PC-3 (cell line): ENCODE results near the gene TRPM5. TPM values are rescaled to one million over a fixed set of nuclear protein-coding genes. Genes with fewer than 3 reads are reported as not detected.
A peak's percentile ranks its signal among the peaks of the same experiment; 100 is the strongest.

Experiments used
- ATAC-seq: fragments of 200-7000 bp; cut with Tn5 transposase; 2 replicates; pipeline ENCODE4 v1.9.1; 2020; ENCODE audit warnings: mild to moderate bottlenecking, moderate library complexity
- BruUV-seq: library from RNA; stranded (reverse); fragments of 400-500 nt; replicated peaks from 2 replicates; lab custom pipeline; 2021; lab: Mats Ljungman, UMichigan
- CTCF ChIA-PET: fragments of 300-600 bp; sonication (Branson Sonifier 250); formaldehyde crosslinking; loops from one replicate; lab custom pipeline; 2022; ENCODE audit warnings: antibody characterized with exemption; lab: Charles Lee
- POLR2A ChIA-PET: fragments of 300-600 bp; sonication (Branson Sonifier 250); formaldehyde crosslinking; loops from one replicate; lab custom pipeline; 2022; ENCODE audit warnings: antibody characterized with exemption; ENCODE audit not compliant: unreplicated experiment; lab: Charles Lee
- DNase-seq: peaks from one replicate; pipeline ENCODE4 v3.0.0-alpha.2; 2015
- H2AFZ ChIP-seq: fragments of 300-600 bp; sonication (generic); 2 replicates; pipeline ENCODE4 v1.6.0; 2016; ENCODE audit warnings: antibody characterized with exemption, low read length
- H3F3A ChIP-seq: fragments of 300-600 bp; sonication (generic); one replicate; pipeline ENCODE4 v1.6.0; 2017; ENCODE audit warnings: antibody characterized with exemption, low read length, control low read depth, mild to moderate bottlenecking; ENCODE audit not compliant: unreplicated experiment
- H3K27ac ChIP-seq: fragments of 300-600 bp; sonication (generic); 2 replicates; pipeline ENCODE4 v1.5.1; 2016; ENCODE audit warnings: mild to moderate bottlenecking, low read length
- H3K27me3 ChIP-seq: fragments of 300-600 bp; sonication (generic); 2 replicates; pipeline ENCODE4 v1.6.1; 2016; ENCODE audit warnings: low read length, mixed read lengths
- H3K36me3 ChIP-seq: fragments of 300-600 bp; sonication (generic); 2 replicates; pipeline ENCODE4 v1.6.1; 2016; ENCODE audit warnings: low read depth, mixed run types, low read length, mixed read lengths
- H3K4me1 ChIP-seq: fragments of 300-600 bp; sonication (generic); 2 replicates; pipeline ENCODE4 v1.5.1; 2016; ENCODE audit warnings: low read length; ENCODE audit not compliant: insufficient read depth
- H3K4me2 ChIP-seq: fragments of 300-600 bp; sonication (generic); 2 replicates; pipeline ENCODE4 v1.6.0; 2016; ENCODE audit warnings: low read length
- H3K4me3 ChIP-seq: fragments of 300-600 bp; sonication (generic); 2 replicates; pipeline ENCODE4 v1.5.1; 2016; ENCODE audit warnings: mild to moderate bottlenecking, low read length, mixed read lengths
- H3K79me2 ChIP-seq: fragments of 300-600 bp; sonication (generic); 2 replicates; pipeline ENCODE4 v1.6.1; 2017; ENCODE audit warnings: low read length, mixed read lengths
- H3K9ac ChIP-seq: fragments of 300-600 bp; sonication (generic); 2 replicates; pipeline ENCODE4 v1.6.0; 2016; ENCODE audit warnings: mild to moderate bottlenecking, low read length
- H3K9me2 ChIP-seq: fragments of 300-600 bp; sonication (generic); replicated peaks from 2 replicates; pipeline ENCODE4 v1.6.1; 2016; ENCODE audit warnings: mixed run types, low read length, mixed read lengths
- H3K9me3 ChIP-seq: fragments of 300-600 bp; sonication (generic); 2 replicates; pipeline ENCODE4 v1.6.1; 2016; ENCODE audit warnings: low read length, mixed read lengths
- H4K20me1 ChIP-seq: fragments of 300-600 bp; sonication (generic); 2 replicates; pipeline ENCODE4 v1.6.1; 2016; ENCODE audit warnings: low read length, mixed read lengths
- EZH2 ChIP-seq: fragments of 300-600 bp; sonication (generic); IDR thresholded peaks from one replicate; pipeline ENCODE4 v1.6.1; 2017; ENCODE audit warnings: antibody characterized with exemption, mild to moderate bottlenecking, low read length; ENCODE audit not compliant: unreplicated experiment
- EZH2phosphoT487 ChIP-seq: fragments of 300-600 bp; sonication (generic); IDR thresholded peaks from 2 replicates; pipeline ENCODE4 v1.6.1; 2018; ENCODE audit warnings: mild to moderate bottlenecking, antibody characterized with exemption, low read length, borderline replicate concordance
- intact Hi-C: fragments of 100-400 bp; cut with micrococcal nuclease; formaldehyde crosslinking; loops from 2 replicates; pipeline ENCODE4 v1.9.0; 2023
- total RNA-seq: library from RNA; depleted of rRNA; stranded (reverse); fragments of >200 nt; gene quantifications from 2 replicates; pipeline ENCODE4 v1.2.3, GENCODE V29; 2014
- TF ChIP-seq, protein P1 (sequence below): fragments of 300-600 bp; sonication (generic); conservative IDR thresholded peaks from 2 replicates; pipeline ENCODE4 v1.5.1; 2017; ENCODE audit warnings: antibody characterized with exemption, low read depth, mild to moderate bottlenecking, low read length

Gene TRPM5
- total RNA-seq, 1 experiment from 2014 or later, result not detected

DNA sequence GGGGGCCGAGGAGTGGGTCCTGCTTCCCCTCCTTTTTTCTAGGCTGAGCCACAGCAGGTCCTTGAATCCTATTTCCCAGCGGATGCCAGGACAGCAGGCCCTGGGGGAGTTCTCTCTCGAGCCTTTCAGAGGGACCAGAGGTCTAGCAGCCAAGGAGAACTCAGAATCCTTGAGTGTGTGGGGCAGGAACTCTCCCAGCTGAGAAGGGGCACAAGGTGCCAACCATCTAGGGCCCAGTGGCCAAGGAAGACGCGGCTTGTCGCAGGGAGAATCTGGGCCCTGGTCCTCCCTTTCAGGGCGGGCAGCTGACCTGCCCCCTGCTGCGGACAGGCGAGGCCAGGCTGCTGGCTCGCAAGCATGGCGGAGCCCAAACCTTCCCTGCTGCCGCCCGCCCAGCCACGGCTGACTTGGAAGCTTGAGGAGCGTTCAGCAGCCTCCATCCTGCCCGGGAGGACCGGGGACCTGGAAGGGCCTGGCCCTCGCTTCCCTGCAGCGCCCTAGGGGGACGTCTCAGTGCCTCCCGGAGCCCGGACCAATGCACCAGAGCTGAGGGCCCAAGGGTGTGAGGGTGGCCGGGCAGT lies 44.7 kb downstream of the TRPM5 start:
- peak overlapping the region; percentile 85 for H3K27ac ChIP-seq
- H3K9me3 ChIP-seq, result no peaks in the 10 kb centered on the region
- peaks cover 31% of the 10 kb centered on the region for H3K79me2 ChIP-seq
- no peaks in the 10 kb centered on the region for H3F3A ChIP-seq
- peaks cover 5% of the 10 kb centered on the region; the same call in 1 of the 2 replicates for H3K36me3 ChIP-seq
- peak overlapping the region; percentile 87 for H3K4me3 ChIP-seq
- no peak for TF ChIP-seq EZH2
- TF ChIP-seq EZH2phosphoT487, result no peak
- TF ChIP-seq, protein P1, sequence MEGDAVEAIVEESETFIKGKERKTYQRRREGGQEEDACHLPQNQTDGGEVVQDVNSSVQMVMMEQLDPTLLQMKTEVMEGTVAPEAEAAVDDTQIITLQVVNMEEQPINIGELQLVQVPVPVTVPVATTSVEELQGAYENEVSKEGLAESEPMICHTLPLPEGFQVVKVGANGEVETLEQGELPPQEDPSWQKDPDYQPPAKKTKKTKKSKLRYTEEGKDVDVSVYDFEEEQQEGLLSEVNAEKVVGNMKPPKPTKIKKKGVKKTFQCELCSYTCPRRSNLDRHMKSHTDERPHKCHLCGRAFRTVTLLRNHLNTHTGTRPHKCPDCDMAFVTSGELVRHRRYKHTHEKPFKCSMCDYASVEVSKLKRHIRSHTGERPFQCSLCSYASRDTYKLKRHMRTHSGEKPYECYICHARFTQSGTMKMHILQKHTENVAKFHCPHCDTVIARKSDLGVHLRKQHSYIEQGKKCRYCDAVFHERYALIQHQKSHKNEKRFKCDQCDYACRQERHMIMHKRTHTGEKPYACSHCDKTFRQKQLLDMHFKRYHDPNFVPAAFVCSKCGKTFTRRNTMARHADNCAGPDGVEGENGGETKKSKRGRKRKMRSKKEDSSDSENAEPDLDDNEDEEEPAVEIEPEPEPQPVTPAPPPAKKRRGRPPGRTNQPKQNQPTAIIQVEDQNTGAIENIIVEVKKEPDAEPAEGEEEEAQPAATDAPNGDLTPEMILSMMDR, result no peak
- ChIA-PET POLR2A (no interaction called here), CTCF (interaction anchor here (1.3 kb wide), 1 partner anchor 20 kb away, joined by 21 read pairs; no protein-coding TSS in a partner anchor)
- ATAC-seq (peak; percentile 4), DNase-seq (no peak)
- no TSS peak for BruUV-seq
- H3K9ac ChIP-seq, result peak overlapping the region; percentile 98
- H3K27me3 ChIP-seq, result no peaks in the 10 kb centered on the region
- H2AFZ ChIP-seq, result peak overlapping the region; percentile 70
- H3K4me1 ChIP-seq, result peaks cover 11% of the 10 kb centered on the region
- H3K4me2 ChIP-seq, result peak overlapping the region; percentile 99
- no peaks in the 10 kb centered on the region for H3K9me2 ChIP-seq
- intact Hi-C loops, result loop anchor here (1.0 to 5.0 kb wide), 3 partner anchors 21 to 217 kb away; partner anchors contain the start of gene CD81
- H4K20me1 ChIP-seq, result no peaks in the 10 kb centered on the region

DNA sequence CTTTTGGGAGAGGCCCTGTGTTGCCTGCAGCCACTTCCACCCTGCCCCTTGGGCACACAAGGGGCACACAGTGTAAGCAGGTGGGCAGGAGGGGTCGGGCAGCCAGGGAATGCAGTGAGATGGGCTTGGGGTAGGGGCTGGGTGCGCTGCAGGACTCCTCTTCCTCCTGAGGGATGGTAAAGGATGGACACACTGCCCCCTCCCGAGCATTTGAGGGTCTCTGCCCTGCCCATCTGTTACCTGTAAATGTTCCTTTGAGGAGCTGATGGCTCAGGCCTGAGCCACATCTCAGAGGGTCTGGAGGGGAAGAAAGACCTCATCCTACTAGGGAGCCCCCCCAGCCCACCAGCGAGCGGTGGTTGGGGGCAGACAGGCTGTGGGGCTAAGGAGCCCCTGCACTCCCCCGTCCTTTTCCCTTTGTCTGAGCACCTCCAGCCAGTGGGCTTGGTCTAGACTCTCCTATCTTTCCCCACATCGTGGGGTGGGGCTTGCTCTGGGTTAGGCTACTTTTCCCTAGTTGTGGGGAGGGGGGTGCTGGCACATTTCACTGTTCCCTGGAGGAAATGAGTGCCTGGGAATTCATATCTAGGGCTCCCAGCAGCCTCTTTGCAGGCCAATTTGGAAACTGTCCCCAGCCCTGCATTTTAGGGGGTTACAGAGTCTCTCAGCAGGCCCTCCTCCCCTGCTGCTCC lies 45.5 kb downstream of the TRPM5 start:
- TF ChIP-seq EZH2phosphoT487 (no peak), EZH2 (no peak)
- TF ChIP-seq, protein P1, result no peak
- POLR2A ChIA-PET, result no interaction called here
- peak overlapping the region; percentile 85; the same call in 1 of the 2 replicates for H3K27ac ChIP-seq
- no peaks in the 10 kb centered on the region for H3F3A ChIP-seq
- no peak for DNase-seq
- peaks cover 5% of the 10 kb centered on the region; the same call in 1 of the 2 replicates for H3K36me3 ChIP-seq
- H3K79me2 ChIP-seq, result peaks cover 31% of the 10 kb centered on the region
- no peaks in the 10 kb centered on the region for H4K20me1 ChIP-seq
- peak overlapping the region; percentile 87 for H3K4me3 ChIP-seq
- no peaks in the 10 kb centered on the region for H3K9me3 ChIP-seq
- H3K4me1 ChIP-seq, result peaks cover 11% of the 10 kb centered on the region
- H3K4me2 ChIP-seq, result peak overlapping the region; percentile 99
- intact Hi-C loops, result no loop called here
- CTCF ChIA-PET, result no interaction called here
- H3K9ac ChIP-seq, result peak overlapping the region; percentile 98; the same call in 1 of the 2 replicates
- H2AFZ ChIP-seq, result no peak overlapping the region
- no peak for ATAC-seq
- no peaks in the 10 kb centered on the region for H3K27me3 ChIP-seq
- BruUV-seq, result no TSS peak
- no peaks in the 10 kb centered on the region for H3K9me2 ChIP-seq

DNA sequence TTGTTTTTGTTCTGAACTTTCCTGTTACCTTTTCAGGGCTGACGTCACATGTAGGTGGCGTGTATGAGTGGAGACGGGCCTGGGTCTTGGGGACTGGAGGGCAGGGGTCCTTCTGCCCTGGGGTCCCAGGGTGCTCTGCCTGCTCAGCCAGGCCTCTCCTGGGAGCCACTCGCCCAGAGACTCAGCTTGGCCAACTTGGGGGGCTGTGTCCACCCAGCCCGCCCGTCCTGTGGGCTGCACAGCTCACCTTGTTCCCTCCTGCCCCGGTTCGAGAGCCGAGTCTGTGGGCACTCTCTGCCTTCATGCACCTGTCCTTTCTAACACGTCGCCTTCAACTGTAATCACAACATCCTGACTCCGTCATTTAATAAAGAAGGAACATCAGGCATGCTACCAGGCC lies 47.3 kb downstream of the TRPM5 start:
- peaks cover 26% of the 10 kb centered on the region for H3K79me2 ChIP-seq
- POLR2A ChIA-PET, result no interaction called here
- ATAC-seq (no peak), DNase-seq (no peak)
- H3K36me3 ChIP-seq, result peaks cover under 1% of the 10 kb centered on the region; the same call in 1 of the 2 replicates
- no peak overlapping the region for H3K9ac ChIP-seq
- no peak overlapping the region for H3K4me2 ChIP-seq
- no peaks in the 10 kb centered on the region for H3F3A ChIP-seq
- H3K9me3 ChIP-seq, result no peaks in the 10 kb centered on the region
- no peaks in the 10 kb centered on the region for H4K20me1 ChIP-seq
- CTCF ChIA-PET, result no interaction called here
- no peaks in the 10 kb centered on the region for H3K9me2 ChIP-seq
- H3K27me3 ChIP-seq, result no peaks in the 10 kb centered on the region
- no TSS peak for BruUV-seq
- H3K4me1 ChIP-seq, result peaks cover 11% of the 10 kb centered on the region
- intact Hi-C loops, result no loop called here
- H3K4me3 ChIP-seq, result no peak overlapping the region
- TF ChIP-seq EZH2phosphoT487 (no peak), EZH2 (no peak)
- TF ChIP-seq, protein P1, result no peak
- H3K27ac ChIP-seq, result no peak overlapping the region
- no peak overlapping the region for H2AFZ ChIP-seq
